ENCODE results near the gene TXK. TPM values are rescaled to one million over a fixed set of nuclear protein-coding genes. Genes with fewer than 3 reads are reported as not detected.

Gene TXK
- total and polyA plus RNA-seq, 2 of the 13 experiments (the other 11 are each of a cell fraction or from before 2014, with no cell fraction given) = not detected

GRCh38 chr4:48074657-48075056, 59.4 kb downstream of the TXK start:
- no TSS peak for BruUV-seq (replicated peaks)
- in situ Hi-C loops (cut with HindIII; ENCODE audit: extremely low pct_ligation_motif_present, low pct_unique_long_range_greater_than_20kb) = loop anchor here (25.0 kb wide), 1 partner anchor 362 kb away; no protein-coding TSS in a partner anchor
- ATAC-seq = no peak
- DNase-seq (ENCODE audit: low spot score) = no peak
- no peaks in the 10 kb centered on the region for H3K4me1 ChIP-seq (ENCODE audit: insufficient read depth, low read length)
- H3K9ac ChIP-seq (ENCODE audit: insufficient read depth, low read depth, low read length) = no peak overlapping the region
- POLR2A ChIA-PET = no interaction called here
- CTCF ChIA-PET (ENCODE audit: low intra/inter-chr PET ratio, low total read pairs) = no interaction called here
- H3K79me2 ChIP-seq (ENCODE audit: insufficient read depth, low read length) = no peaks in the 10 kb centered on the region
- no peak overlapping the region for H3K4me3 ChIP-seq (replicated peaks in 1 of 3; ENCODE audit: insufficient read depth in 1 of 3, low read depth in 2 of 3, low read length in 3 of 3)
- no peak overlapping the region for H3K4me2 ChIP-seq (ENCODE audit: low read depth, low read length)
- no peaks in the 10 kb centered on the region for H3K36me3 ChIP-seq (replicated peaks in 1 of 2; ENCODE audit: control insufficient read depth in 1 of 2, insufficient read depth in 2 of 2, low read length in 2 of 2)
- 92% methylated on average over 1 of the region's 1 CpG for WGBS (ENCODE audit: low lambda C conversion rate)
- H3K9me3 ChIP-seq (ENCODE audit: low read length) = no peaks in the 10 kb centered on the region
- H2AFZ ChIP-seq (ENCODE audit: low read length) = no peak overlapping the region
- no peaks in the 10 kb centered on the region; a peak in 1 of 5 replicates for H3K27me3 ChIP-seq (ENCODE audit: control insufficient read depth in 1 of 2, insufficient read depth in 2 of 2, low read length in 2 of 2)
- no peak overlapping the region for H3K27ac ChIP-seq (ENCODE audit: extremely low read length, insufficient read depth, low read length)
- H4K20me1 ChIP-seq (ENCODE audit: insufficient read depth, low read length) = no peaks in the 10 kb centered on the region
- TF ChIP-seq TCF7L2 (IDR thresholded peaks at IDR 0.05; ENCODE audit: low read depth, low read length) = no peak
- TF ChIP-seq IKZF5 (CRISPR knock-in tag; IDR thresholded peaks at IDR 0.05) = no peak
- intact Hi-C loops (cut with micrococcal nuclease; ENCODE audit: unreplicated experiment) = no loop called here
- no peak for FAIRE-seq

GRCh38 chr4:48073567-48074103, 60.4 kb downstream of the TXK start:
- BruUV-seq (replicated peaks) = no TSS peak
- DNase-seq (ENCODE audit: low spot score) = no peak
- ChIA-PET POLR2A (no interaction called here), CTCF (ENCODE audit: low intra/inter-chr PET ratio, low total read pairs) (no interaction called here)
- Histone ChIP-seq H3K4me2 (ENCODE audit: low read depth, low read length) (no peak overlapping the region), H3K9ac (ENCODE audit: insufficient read depth, low read depth, low read length) (no peak overlapping the region), H3K27me3 (ENCODE audit: control insufficient read depth in 1 of 2, insufficient read depth in 2 of 2, low read length in 2 of 2) (no peaks in the 10 kb centered on the region; a peak in 1 of 5 replicates), H3K27ac (ENCODE audit: extremely low read length, insufficient read depth, low read length) (no peak overlapping the region), H4K20me1 (ENCODE audit: insufficient read depth, low read length) (no peaks in the 10 kb centered on the region), H3K9me3 (ENCODE audit: low read length) (no peaks in the 10 kb centered on the region), H3K79me2 (ENCODE audit: insufficient read depth, low read length) (no peaks in the 10 kb centered on the region), H2AFZ (ENCODE audit: low read length) (no peak overlapping the region), H3K4me3 (replicated peaks in 1 of 3; ENCODE audit: insufficient read depth in 1 of 3, low read depth in 2 of 3, low read length in 3 of 3) (no peak overlapping the region), H3K36me3 (replicated peaks in 1 of 2; ENCODE audit: control insufficient read depth in 1 of 2, insufficient read depth in 2 of 2, low read length in 2 of 2) (no peaks in the 10 kb centered on the region), H3K4me1 (ENCODE audit: insufficient read depth, low read length) (no peaks in the 10 kb centered on the region)
- WGBS (ENCODE audit: low lambda C conversion rate) = 2% methylated on average over 3 of the region's 3 CpGs
- ATAC-seq = no peak
- intact Hi-C loops (cut with micrococcal nuclease; ENCODE audit: unreplicated experiment) (no loop called here), in situ Hi-C loops (cut with HindIII; ENCODE audit: extremely low pct_ligation_motif_present, low pct_unique_long_range_greater_than_20kb) (no loop called here)
- FAIRE-seq = no peak
- TF ChIP-seq KDM1A (CRISPR knock-in tag; IDR thresholded peaks at IDR 0.05) (no peak), SNAPC5 (CRISPR knock-in tag; IDR thresholded peaks at IDR 0.05; ENCODE audit: borderline replicate concordance) (no peak), XBP1 (CRISPR knock-in tag; IDR thresholded peaks at IDR 0.05) (no peak), TIGD3 (CRISPR knock-in tag; IDR thresholded peaks at IDR 0.05; ENCODE audit: borderline replicate concordance) (no peak), NR2F6 (IDR thresholded peaks at IDR 0.05) (no peak), NR2F6 (CRISPR knock-in tag; IDR thresholded peaks at IDR 0.05) (no peak), NR3C1 (CRISPR knock-in tag; IDR thresholded peaks at IDR 0.05) (no peak), ZNF274 (CRISPR knock-in tag; IDR thresholded peaks at IDR 0.05) (no peak), ZBTB49 (CRISPR knock-in tag; IDR thresholded peaks at IDR 0.05; ENCODE audit: borderline replicate concordance) (no peak), CREB1 (IDR thresholded peaks at IDR 0.05) (no peak), CREB1 (CRISPR knock-in tag; IDR thresholded peaks at IDR 0.05) (no peak), HMGA1 (CRISPR knock-in tag; conservative IDR thresholded peaks at IDR 0.05) (no peak), PLRG1 (conservative IDR thresholded peaks at IDR 0.05) (no peak), GFI1 (CRISPR knock-in tag; IDR thresholded peaks at IDR 0.05; ENCODE audit: borderline replicate concordance) (no peak), ZNF30 (CRISPR knock-in tag; IDR thresholded peaks at IDR 0.05) (no peak)

Measured in HepG2 (cell line).